HEK293 (cell line): ENCODE results near the gene INSYN2A.

ENCODE experiments used
- KLF10 ChIP-seq: fragments of 450-650 bp; IDR thresholded peaks from 2 replicates; pipeline ENCODE4 v1.5.1; 2018; ENCODE audit warnings: missing biosample characterization, mild to moderate bottlenecking, missing genetic modification characterization
- SP7 ChIP-seq: fragments of 450-650 bp; formaldehyde crosslinking; IDR thresholded peaks from 2 replicates; pipeline ENCODE4 v1.5.1; 2016; ENCODE audit warnings: missing biosample characterization, missing genetic modification characterization
- ZFP37 ChIP-seq: fragments of 450-650 bp; formaldehyde crosslinking; IDR thresholded peaks from 2 replicates; pipeline ENCODE4 v1.5.1; 2016; ENCODE audit warnings: missing biosample characterization, missing genetic modification characterization
- ZNF324 ChIP-seq: fragments of 450-650 bp; formaldehyde crosslinking; IDR thresholded peaks from 2 replicates; pipeline ENCODE4 v1.5.1; 2016; ENCODE audit warnings: missing biosample characterization, missing genetic modification characterization
- ZNF37A ChIP-seq: fragments of 450-650 bp; IDR thresholded peaks from 2 replicates; pipeline ENCODE4 v1.5.1; 2018; ENCODE audit warnings: missing biosample characterization, missing genetic modification characterization
- ZNF639 ChIP-seq: fragments of 450-650 bp; formaldehyde crosslinking; IDR thresholded peaks from 2 replicates; pipeline ENCODE4 v1.5.1; 2016; ENCODE audit warnings: missing biosample characterization, missing genetic modification characterization
- TF ChIP-seq, protein P1 (sequence below): fragments of 450-650 bp; formaldehyde crosslinking; IDR thresholded peaks from 2 replicates; pipeline ENCODE4 v1.5.1; 2016; ENCODE audit warnings: missing biosample characterization, missing genetic modification characterization

DNA sequence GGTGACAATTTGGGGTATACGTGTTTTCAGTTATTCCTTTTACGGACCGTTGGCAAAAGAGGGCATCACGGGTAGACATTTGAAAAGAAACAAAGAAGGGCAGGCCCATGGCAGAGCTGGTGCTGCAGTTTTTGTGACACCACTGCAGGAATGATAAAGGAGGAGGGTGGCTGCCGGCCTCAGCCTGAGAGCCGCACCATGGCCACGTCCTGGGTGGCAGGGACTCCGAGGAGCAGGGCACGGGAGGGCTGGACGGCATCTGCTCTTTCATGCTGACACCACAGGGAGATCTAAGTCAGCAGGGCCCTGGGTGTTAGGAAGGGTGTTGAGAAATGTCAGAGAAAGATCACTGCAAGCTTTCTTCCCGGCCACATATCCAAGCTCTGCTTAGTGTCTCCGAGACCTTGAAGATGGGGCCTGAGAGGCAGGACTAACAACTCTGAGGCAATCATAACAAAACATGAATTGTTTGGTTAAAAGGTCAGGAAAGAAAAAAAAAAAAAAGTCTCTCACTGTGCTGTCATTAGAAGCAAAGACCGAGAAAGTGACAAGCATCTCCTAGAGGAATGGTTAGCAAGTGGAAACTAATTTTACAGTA, 36.6 kb downstream of the INSYN2A start:
- TF ChIP-seq, protein P1, sequence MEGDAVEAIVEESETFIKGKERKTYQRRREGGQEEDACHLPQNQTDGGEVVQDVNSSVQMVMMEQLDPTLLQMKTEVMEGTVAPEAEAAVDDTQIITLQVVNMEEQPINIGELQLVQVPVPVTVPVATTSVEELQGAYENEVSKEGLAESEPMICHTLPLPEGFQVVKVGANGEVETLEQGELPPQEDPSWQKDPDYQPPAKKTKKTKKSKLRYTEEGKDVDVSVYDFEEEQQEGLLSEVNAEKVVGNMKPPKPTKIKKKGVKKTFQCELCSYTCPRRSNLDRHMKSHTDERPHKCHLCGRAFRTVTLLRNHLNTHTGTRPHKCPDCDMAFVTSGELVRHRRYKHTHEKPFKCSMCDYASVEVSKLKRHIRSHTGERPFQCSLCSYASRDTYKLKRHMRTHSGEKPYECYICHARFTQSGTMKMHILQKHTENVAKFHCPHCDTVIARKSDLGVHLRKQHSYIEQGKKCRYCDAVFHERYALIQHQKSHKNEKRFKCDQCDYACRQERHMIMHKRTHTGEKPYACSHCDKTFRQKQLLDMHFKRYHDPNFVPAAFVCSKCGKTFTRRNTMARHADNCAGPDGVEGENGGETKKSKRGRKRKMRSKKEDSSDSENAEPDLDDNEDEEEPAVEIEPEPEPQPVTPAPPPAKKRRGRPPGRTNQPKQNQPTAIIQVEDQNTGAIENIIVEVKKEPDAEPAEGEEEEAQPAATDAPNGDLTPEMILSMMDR (tag by site-specific recombination) = no peak
- TF ChIP-seq ZFP37 = no peak
- no peak for TF ChIP-seq ZNF639 (tag by site-specific recombination)
- no peak for TF ChIP-seq ZNF37A (tag by site-specific recombination)
- TF ChIP-seq KLF10 (tag by site-specific recombination) = no peak
- no peak for TF ChIP-seq SP7 (tag by site-specific recombination)
- TF ChIP-seq ZNF324 (tag by site-specific recombination) = no peak
